Cerebellar cortex (tissue), 1 donor: ENCODE results near the gene NFIA.

Source experiments
- DNase-seq: peaks from one replicate; pipeline ENCODE4 v3.0.0-alpha.2; 2015; ENCODE audit warnings: low spot score

NFIA gene

GRCh38 chr1:61083807-61084440 is 1.6 kb downstream of the NFIA start:
- peak; percentile 38 for DNase-seq

- peak; percentile 31 for DNase-seq
These were observed 2.2 kb downstream of the NFIA start for GRCh38 chr1:61084491-61085031.

- DNase-seq, result peak; percentile 46
These were observed 3.0 kb downstream of the NFIA start for GRCh38 chr1:61085206-61085982.

- DNase-seq, result peak; percentile 47
These were observed 3.8 kb downstream of the NFIA start for GRCh38 chr1:61085983-61086644.

GRCh38 chr1:61087571-61087970 is 5.2 kb downstream of the NFIA start:
- peak; percentile 76 for DNase-seq

- peak; percentile 59 for DNase-seq
These were observed 6.0 kb downstream of the NFIA start for GRCh38 chr1:61088163-61088974.

- DNase-seq, result peak; percentile 42
These were observed 7.0 kb downstream of the NFIA start for GRCh38 chr1:61089338-61089737.

- peak; percentile 33 for DNase-seq
These were observed 7.4 kb downstream of the NFIA start for GRCh38 chr1:61089741-61090140.

GRCh38 chr1:61090546-61091202 is 8.3 kb downstream of the NFIA start:
- peak; percentile 75 for DNase-seq

GRCh38 chr1:61091455-61091854 is 9.1 kb downstream of the NFIA start:
- peak; percentile 15 for DNase-seq

GRCh38 chr1:61092642-61093041 is 10.3 kb downstream of the NFIA start:
- peak; percentile 92 for DNase-seq

GRCh38 chr1:61093525-61094137 is 11.3 kb downstream of the NFIA start:
- peak; percentile 61 for DNase-seq

GRCh38 chr1:61094677-61095469 is 12.5 kb downstream of the NFIA start:
- peak; percentile 33 for DNase-seq

- no peak for DNase-seq
These were observed 13.1 kb downstream of the NFIA start for GRCh38 chr1:61095470-61095812.

GRCh38 chr1:61097317-61097716 is 15.0 kb downstream of the NFIA start:
- DNase-seq, result no peak

- DNase-seq, result no peak
These were observed 15.4 kb downstream of the NFIA start for GRCh38 chr1:61097722-61098121.

GRCh38 chr1:61098333-61098732 is 16.0 kb downstream of the NFIA start:
- DNase-seq, result no peak

GRCh38 chr1:61098906-61099437 is 16.6 kb downstream of the NFIA start:
- DNase-seq, result no peak

GRCh38 chr1:61100578-61100977 is 18.2 kb downstream of the NFIA start:
- DNase-seq, result no peak

GRCh38 chr1:61101536-61101935 is 19.2 kb downstream of the NFIA start:
- DNase-seq, result peak; percentile 28
